ENCODE results near the gene TRPT1.

- TF ChIP-seq CTCF (conservative IDR thresholded peaks at IDR 0.05; ENCODE audit: low read length) (no peak), EZH2phosphoT487 (IDR thresholded peaks at IDR 0.05; ENCODE audit: borderline replicate concordance, low read depth, low read length) (no peak)
These were observed 42.1 kb downstream of the TRPT1 start for GRCh38 chr11:64183890-64184289.
